Panc1 (cell line): ENCODE measurements around the gene P2RY8.

ENCODE experiments used
- SIN3A ChIP-seq: IDR thresholded peaks from 2 replicates; pipeline ENCODE4 v1.6.1; 2012; ENCODE audit warnings: low read depth, mild to moderate bottlenecking, low read length, moderate library complexity, borderline replicate concordance; ENCODE audit not compliant: insufficient read depth
- TCF7L2 ChIP-seq: IDR thresholded peaks from 2 replicates; pipeline ENCODE4 v1.6.1; 2011; ENCODE audit warnings: mild to moderate bottlenecking, low read depth, low read length, inconsistent platforms

- no peak for TF ChIP-seq SIN3A
- TF ChIP-seq TCF7L2 = no peak
These were observed 3.9 kb downstream of the P2RY8 start for GRCh38 chrX:1533058-1533457.
